Skeletal muscle tissue (tissue), 4 donors: ENCODE measurements around the gene RYR3. TPM values are rescaled to one million over a fixed set of nuclear protein-coding genes. Genes with fewer than 3 reads are reported as not detected.

Source experiments
- H3K27ac ChIP-seq: one replicate; pipeline ENCODE4 v1.7.0; 2013; ENCODE audit warnings: mild to moderate bottlenecking, low read depth, low read length, inconsistent platforms
- H3K27me3 ChIP-seq, 3 donors: one replicate each; pipeline ENCODE4 v1.7.0; 2013; ENCODE audit warnings: low read length in 3 of 3; ENCODE audit not compliant: control insufficient read depth in 3 of 3, insufficient read depth in 3 of 3
- H3K36me3 ChIP-seq, 3 donors: one replicate each; pipeline ENCODE4 v1.7.0; 2013; ENCODE audit warnings: low read length in 3 of 3; ENCODE audit not compliant: control insufficient read depth in 3 of 3, insufficient read depth in 3 of 3
- H3K4me1 ChIP-seq, 3 donors: one replicate each; pipeline ENCODE4 v1.7.0; 2013; ENCODE audit warnings: low read length in 3 of 3, mild to moderate bottlenecking in 3 of 3; ENCODE audit not compliant: control insufficient read depth in 3 of 3, insufficient read depth in 3 of 3
- H3K4me3 ChIP-seq, 3 donors: one replicate each; pipeline ENCODE4 v1.7.0; 2013; ENCODE audit warnings: low read length in 3 of 3
- H3K9ac ChIP-seq, 3 donors: one replicate each; pipeline ENCODE4 v1.7.0; 2013; ENCODE audit warnings: low read length in 3 of 3, mild to moderate bottlenecking in 3 of 3, moderate library complexity in 2 of 3, low read depth in 1 of 3
- H3K9me3 ChIP-seq, 3 donors: one replicate each; pipeline ENCODE4 v1.7.0; 2013; ENCODE audit warnings: low read length in 3 of 3; ENCODE audit not compliant: control insufficient read depth in 3 of 3
- total RNA-seq: library from RNA; depleted of rRNA; stranded (reverse); fragments of >200 nt; gene quantifications from one replicate; pipeline ENCODE4 v1.2.3, GENCODE V29; 2014
- donor health status: Osteomylitis.

The RYR3 gene
- total RNA-seq, 1 donor from 2014 or later, result 50.6 TPM

DNA sequence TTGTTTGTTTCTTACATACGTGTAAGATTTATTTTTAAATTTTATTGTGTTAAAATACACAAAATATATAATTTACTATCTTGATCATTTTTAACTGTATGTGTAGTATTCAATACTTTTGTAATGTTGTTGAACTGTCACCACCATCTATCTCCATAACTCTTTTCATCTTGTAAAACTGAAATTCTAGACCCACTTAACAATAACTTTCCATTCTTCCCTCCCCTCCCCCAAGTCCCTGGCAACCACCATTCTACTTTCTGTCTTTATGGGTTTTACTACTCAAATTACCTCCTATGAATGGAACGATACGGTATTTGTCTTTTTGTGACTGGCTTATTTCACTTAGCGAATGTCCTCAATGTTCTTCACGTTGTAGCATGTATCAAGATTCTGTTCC, 395.4 kb downstream of the RYR3 start:
- Histone ChIP-seq H3K9me3 (no peaks in the 10 kb centered on the region), H3K9ac (no peak overlapping the region), H3K27ac (no peak overlapping the region), H3K36me3 (peaks cover 0 to 6% (median 5%) of the 10 kb centered on the region in 3 donors), H3K27me3 (no peaks in the 10 kb centered on the region), H3K4me3 (no peak overlapping the region), H3K4me1 (no peaks in the 10 kb centered on the region)

DNA sequence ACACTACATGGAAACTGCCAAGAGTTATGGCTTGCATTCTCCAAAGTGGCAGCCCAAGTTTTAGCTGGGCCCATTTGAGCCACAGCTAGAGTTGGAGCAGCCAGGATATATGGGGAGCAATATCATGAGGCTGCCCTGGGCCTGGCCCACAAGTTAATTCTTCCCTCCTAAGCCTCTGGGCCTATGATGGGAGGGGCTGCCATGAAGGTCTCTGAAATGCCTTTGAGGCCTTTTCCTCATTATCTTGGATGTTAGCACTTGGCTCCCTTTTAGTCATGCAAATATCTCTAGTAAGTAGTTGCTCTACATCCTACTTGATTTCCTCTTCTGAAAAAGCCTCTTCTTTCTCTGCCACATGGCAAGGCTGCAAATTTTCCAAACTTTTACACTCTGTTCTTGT, 400.0 kb downstream of the RYR3 start:
- no peaks in the 10 kb centered on the region for H3K9me3 ChIP-seq
- H3K4me1 ChIP-seq, result no peaks in the 10 kb centered on the region
- H3K4me3 ChIP-seq, result no peak overlapping the region
- no peak overlapping the region for H3K27ac ChIP-seq
- H3K27me3 ChIP-seq, result no peaks in the 10 kb centered on the region
- H3K9ac ChIP-seq, result no peak overlapping the region
- H3K36me3 ChIP-seq, result peaks cover 0 to 5% (median 3%) of the 10 kb centered on the region in 3 donors

DNA sequence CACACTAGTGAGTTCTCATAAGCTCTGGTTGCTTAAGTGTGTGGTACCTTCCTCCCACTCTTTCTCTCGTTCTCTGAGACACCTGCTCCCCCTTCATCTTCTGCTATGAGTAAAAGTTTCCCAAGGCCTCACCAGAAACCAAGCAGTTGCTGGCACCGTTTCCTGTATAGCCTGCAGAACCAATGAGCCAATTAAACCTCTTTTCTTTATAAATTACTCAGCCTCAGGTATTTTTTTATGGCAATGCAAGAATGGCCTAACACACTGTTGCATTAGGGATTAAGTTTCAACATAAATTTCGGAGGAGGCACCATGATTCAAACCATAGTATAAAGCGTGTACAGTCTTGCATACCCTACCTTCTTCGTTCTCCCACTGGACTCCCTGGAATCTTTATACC, 405.3 kb downstream of the RYR3 start:
- H3K36me3 ChIP-seq, result peaks cover 0 to 2% (median 0%) of the 10 kb centered on the region in 3 donors
- H3K4me3 ChIP-seq, result no peak overlapping the region
- no peak overlapping the region for H3K27ac ChIP-seq
- H3K27me3 ChIP-seq, result no peaks in the 10 kb centered on the region
- H3K9ac ChIP-seq, result no peak overlapping the region
- no peaks in the 10 kb centered on the region for H3K9me3 ChIP-seq
- no peaks in the 10 kb centered on the region for H3K4me1 ChIP-seq

DNA sequence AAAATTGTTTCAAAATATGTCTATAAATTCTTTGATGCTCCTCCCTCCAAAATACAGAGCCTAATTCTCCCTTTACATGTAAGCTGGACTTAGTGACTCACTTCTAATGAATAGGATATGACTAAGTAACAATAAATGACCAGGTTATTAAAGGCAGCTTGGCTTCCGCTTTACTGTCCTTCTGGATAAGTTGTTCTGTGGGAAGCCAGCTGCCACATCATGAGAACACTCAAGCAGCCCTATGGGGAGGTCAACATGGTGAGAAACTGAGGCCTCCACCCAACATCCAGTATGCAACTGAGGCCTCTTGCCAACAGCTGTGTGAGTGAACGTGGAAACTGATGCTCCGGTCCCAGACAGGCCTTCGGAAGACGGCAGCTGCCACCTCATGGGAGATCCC, 410.2 kb downstream of the RYR3 start:
- H3K4me3 ChIP-seq, result no peak overlapping the region
- H3K27ac ChIP-seq, result no peak overlapping the region
- H3K9me3 ChIP-seq, result no peaks in the 10 kb centered on the region
- no peaks in the 10 kb centered on the region for H3K4me1 ChIP-seq
- H3K27me3 ChIP-seq, result no peaks in the 10 kb centered on the region
- peaks cover under 1 to 7% (median 7%) of the 10 kb centered on the region in 3 donors for H3K36me3 ChIP-seq
- H3K9ac ChIP-seq, result no peak overlapping the region

GRCh38 chr15:33722005-33722672, 411.4 kb downstream of the RYR3 start:
- H3K36me3 ChIP-seq, result peaks cover 3 to 16% (median 11%) of the 10 kb centered on the region in 3 donors
- H3K27ac ChIP-seq, result no peak overlapping the region
- H3K4me3 ChIP-seq, result no peak overlapping the region
- H3K4me1 ChIP-seq, result no peaks in the 10 kb centered on the region
- no peaks in the 10 kb centered on the region for H3K27me3 ChIP-seq
- H3K9me3 ChIP-seq, result no peaks in the 10 kb centered on the region
- H3K9ac ChIP-seq, result no peak overlapping the region

- no peaks in the 10 kb centered on the region for H3K9me3 ChIP-seq
- no peaks in the 10 kb centered on the region for H3K4me1 ChIP-seq
- no peak overlapping the region for H3K27ac ChIP-seq
- H3K4me3 ChIP-seq, result no peak overlapping the region
- H3K27me3 ChIP-seq, result no peaks in the 10 kb centered on the region
- H3K9ac ChIP-seq, result no peak overlapping the region
- peaks cover 3 to 16% (median 11%) of the 10 kb centered on the region in 3 donors for H3K36me3 ChIP-seq
Observed at GRCh38 chr15:33722673-33723015, 411.9 kb downstream of the RYR3 start.

DNA sequence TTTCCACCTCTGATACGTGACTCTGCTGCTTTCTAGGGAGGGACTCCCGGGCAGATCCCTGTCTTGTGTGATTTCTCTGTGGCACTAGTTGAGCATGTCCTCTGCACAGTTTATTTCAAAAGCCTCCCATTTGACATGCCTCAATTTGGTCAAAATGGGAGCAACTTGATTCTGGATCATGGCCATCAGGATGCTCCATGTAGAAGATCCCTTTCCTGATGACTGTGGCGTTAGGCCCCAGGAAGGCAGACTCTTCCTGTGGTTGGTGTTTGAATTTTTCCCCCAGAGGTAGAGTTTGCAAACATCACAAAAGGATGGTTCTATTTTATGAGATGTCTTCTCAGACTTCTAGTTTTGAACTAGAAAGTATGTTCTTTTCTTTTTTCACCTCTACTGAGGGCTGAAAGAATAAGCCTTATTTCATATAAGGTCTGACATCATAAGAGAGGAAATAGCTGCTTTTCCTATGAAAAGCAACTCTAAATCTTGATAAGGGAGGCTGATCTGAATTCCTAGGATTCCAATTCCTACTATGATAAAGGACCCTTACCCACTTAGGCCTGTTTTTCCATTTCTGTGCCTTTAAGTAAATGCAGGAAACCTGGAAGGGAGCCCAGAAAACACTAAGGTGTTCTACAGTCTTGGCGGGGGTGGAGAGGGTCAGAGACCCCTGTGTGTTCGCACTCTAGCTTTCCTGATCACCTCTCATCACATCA, 413.7 kb downstream of the RYR3 start:
- Histone ChIP-seq H3K27me3 (no peaks in the 10 kb centered on the region), H3K9ac (no peak overlapping the region), H3K9me3 (no peaks in the 10 kb centered on the region), H3K4me3 (no peak overlapping the region), H3K36me3 (peaks cover 3 to 18% (median 11%) of the 10 kb centered on the region in 3 donors), H3K27ac (no peak overlapping the region), H3K4me1 (no peaks in the 10 kb centered on the region)

DNA sequence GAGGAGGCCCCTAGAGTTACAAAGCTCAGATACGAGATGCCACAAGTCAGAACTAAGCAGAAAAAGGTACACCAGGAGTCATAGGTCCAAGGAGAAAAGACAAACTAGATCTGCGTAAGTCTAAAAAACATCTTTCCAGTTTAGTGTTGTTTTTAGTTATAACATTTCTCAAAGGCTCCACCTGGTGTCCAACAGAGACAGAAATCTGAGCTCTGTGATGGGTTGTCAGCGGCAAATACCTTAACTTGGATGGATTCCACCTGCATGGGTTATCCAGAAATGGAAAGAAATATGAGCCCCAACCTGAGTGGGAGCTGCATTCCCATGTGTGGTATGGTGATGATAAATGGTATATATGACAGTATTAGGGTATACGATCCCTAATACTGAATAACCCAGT, 418.9 kb downstream of the RYR3 start:
- Histone ChIP-seq H3K4me3 (no peak overlapping the region), H3K9me3 (no peaks in the 10 kb centered on the region)

GRCh38 chr15:33730815-33731214, 420.0 kb downstream of the RYR3 start:
- Histone ChIP-seq H3K27me3 (no peaks in the 10 kb centered on the region), H3K9me3 (no peaks in the 10 kb centered on the region), H3K27ac (no peak overlapping the region), H3K36me3 (peaks cover 3 to 17% (median 9%) of the 10 kb centered on the region in 3 donors), H3K9ac (no peak overlapping the region), H3K4me1 (no peaks in the 10 kb centered on the region), H3K4me3 (no peak overlapping the region)

More for the DNA sequence above, 418.9 kb downstream of the RYR3 start:
- H3K27ac ChIP-seq, result no peak overlapping the region
- no peaks in the 10 kb centered on the region for H3K4me1 ChIP-seq
- H3K27me3 ChIP-seq, result no peaks in the 10 kb centered on the region
- no peak overlapping the region for H3K9ac ChIP-seq
- H3K36me3 ChIP-seq, result peaks cover 3 to 17% (median 16%) of the 10 kb centered on the region in 3 donors

DNA sequence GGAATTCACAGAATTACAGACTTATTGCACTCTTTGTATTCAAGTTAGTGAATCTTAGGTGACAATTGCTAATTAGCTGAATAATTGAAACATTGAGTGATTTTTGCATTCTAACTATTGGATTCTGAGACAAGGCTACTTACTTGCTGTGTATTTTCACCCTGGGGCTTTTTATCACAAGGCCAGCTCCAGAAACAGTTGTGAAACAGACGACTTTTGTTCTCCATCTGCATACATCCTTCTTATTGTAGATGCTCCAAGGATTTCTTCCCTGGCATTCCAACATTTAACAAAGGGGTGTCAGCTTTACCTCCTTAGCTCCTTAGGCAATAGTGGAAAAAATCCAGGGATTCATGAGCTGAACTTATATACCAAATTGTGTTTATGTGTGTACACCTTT, 424.4 kb downstream of the RYR3 start:
- Histone ChIP-seq H3K9ac (no peak overlapping the region), H3K9me3 (no peaks in the 10 kb centered on the region), H3K27ac (no peak overlapping the region), H3K4me1 (no peaks in the 10 kb centered on the region), H3K36me3 (peaks cover 0 to 10% (median 7%) of the 10 kb centered on the region in 3 donors), H3K27me3 (no peaks in the 10 kb centered on the region), H3K4me3 (no peak overlapping the region)
